Activated T-cell treated with anti-CD3 and anti-CD28 coated beads for 1 hour (primary cell): ENCODE data around the gene ANP32E.

Experiments used
- DNase-seq: peaks from one replicate; pipeline ENCODE4 v3.0.0-alpha.2; 2020; ENCODE audit warnings: low read depth

Gene ANP32E

DNA sequence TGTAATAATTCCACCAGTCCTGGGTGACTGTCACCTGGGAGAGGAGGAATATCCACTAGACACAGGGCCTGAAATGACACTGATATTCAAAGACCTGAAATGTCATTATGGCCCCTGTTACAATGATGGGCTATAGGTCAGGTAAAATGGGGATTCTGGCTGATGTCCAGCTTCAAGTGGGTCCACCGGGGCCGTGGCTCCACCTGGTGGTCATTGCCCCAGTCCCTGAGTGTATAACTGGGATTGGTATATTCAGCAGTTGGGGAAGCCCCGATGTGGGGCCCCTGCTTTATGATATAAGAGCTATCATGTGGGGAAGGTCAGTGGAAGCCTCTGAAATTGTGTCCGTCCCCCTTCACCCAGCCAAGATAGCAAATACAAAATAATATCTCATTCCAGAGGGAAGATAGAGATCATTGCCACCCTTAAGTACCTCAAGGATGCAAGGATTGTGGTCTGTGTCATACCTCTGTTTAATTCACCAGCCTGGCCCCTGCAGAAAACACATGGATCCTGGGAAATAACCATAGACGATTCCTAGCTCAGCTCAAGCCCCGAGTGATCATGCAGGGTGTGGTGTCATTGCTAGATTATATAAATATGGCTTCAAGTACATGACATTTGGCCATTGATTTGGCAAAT lies 66.8 kb downstream of the ANP32E start:
- peak; percentile 34 for DNase-seq
